Activated CD4-positive, alpha-beta T cell treated with anti-CD3 and anti-CD28 coated beads, Interleukin-2, amount 50 U/mL, for 48 hours (primary cell): ENCODE measurements around the gene SOST.

ENCODE experiments used
- DNase-seq, 2 experiments: peaks; one replicate each; pipeline ENCODE4 v3.0.0-alpha.2; 2020

Gene SOST

DNA sequence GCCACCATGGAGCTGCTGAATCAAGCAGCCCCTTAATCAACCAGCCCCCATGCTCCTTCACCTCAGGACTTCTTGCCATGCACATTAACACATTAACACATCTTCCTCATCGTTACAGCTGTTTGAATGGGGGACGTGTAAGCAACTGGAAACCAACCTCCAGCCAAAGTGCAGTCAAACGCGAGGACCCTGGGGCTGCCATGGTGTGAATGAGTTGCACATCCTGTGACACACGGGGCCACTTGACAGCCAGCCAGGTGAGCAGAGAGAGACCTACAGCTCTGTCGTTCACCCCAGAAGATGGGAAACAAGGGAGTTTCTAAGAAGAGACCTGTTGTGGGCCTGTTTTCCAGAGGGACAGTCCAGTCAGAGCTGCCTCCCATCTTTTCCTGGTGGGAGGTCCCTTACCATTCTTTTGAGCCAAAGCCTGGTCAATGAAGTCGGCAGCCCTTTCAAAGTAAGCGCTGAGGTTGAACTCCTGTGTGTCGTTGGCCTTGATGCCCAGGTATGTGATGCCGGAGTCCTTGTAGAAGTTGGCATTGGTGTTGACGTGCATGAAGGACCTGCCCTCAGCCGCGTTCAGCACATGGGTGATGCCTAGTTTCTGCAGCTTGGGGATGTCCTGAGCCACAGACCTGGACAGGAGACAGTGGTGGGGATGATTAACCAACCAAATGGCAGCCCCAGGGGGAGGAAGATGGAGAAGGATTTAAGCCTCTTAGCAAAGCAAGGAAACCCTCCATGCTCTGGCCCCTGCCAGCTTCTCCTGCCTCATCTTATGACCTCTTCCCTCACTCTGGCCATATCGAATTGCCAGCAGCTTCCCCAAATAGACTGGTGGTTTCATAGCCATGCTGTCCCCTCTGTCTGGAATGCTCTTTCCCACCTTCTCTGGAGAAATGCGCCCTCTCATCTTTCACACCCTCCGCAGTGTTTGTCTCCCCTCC lies 16.0 kb upstream of the SOST start:
- DNase-seq, result no peak

DNA sequence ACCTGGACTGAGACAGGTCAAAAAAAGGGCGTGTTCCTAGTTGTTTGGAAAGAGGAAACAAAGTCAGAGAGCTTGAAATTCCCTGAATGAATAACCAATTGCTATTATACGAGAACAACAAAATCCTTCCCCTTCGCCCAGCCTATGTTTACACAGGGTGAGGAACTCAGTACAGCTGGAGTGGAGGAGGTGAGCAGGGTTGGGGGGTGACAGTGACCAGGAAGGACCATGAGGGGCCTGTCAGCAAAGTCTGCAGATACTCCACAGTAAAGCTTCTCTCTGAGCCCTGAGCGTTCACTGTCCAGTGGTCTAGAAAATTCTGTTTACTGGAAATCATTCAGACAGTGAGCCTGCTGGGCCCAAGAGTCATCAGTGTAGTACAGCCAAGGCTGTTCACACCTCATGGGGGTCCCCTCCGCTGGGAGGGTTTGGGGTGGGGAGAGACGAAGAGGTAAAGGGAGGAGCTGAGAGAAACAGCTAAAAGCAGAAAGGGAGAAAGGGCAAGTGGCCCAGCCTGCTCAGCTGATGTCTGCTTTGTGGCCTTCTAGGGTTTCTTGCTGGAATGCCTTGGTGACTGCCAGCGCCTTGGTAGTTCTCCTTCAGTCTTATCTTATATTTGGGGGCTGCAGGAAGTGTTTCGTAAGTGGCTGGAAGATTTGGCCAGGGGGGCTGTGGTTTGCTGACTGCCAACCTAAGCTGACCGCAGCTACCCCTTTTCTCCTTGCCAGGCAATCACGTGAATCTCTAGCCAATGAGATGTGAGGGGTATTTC lies 14.5 kb upstream of the SOST start:
- no peak for DNase-seq

GRCh38 chr17:43771463-43771862 lies 12.9 kb upstream of the SOST start:
- no peak for DNase-seq

DNA sequence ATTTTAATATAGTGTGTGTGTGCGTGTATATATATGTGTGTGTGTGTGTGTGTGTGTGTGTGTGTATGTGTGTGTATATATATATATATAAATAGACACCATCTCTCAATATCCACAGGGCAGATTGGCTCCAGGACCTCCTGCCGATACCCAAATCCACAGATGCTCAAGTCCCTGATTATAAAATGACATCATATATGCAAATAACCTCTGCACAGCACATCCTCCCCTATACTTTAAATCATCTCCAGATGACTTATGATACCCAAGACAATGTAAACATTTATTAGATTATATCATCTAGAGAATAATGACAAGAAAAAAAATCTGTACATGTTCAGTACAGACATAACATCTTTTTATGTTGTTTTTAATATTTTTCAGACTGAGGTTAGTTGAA lies 12.4 kb upstream of the SOST start:
- DNase-seq, result no peak

GRCh38 chr17:43769859-43770258 lies 11.3 kb upstream of the SOST start:
- no peak for DNase-seq

DNA sequence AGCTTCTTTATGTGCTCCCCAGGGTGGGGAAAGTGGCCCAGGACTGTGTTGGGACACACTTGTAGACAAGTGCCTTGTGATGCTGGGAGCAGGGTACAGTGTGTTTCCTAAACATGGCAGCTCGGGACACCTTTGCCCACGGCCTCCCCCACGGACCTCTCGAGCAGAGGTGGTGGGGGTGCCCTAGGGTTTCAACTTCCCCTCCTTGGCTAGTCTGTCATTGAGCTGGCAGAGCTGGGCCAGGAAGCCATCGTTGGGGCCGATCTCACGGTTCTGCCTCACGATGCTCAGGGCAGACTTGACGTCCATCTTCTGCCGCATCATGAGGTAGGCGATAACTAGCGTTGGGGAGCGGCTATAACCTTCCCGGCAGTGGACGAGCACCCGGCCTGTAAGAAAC lies 10.8 kb upstream of the SOST start:
- no peak for DNase-seq

DNA sequence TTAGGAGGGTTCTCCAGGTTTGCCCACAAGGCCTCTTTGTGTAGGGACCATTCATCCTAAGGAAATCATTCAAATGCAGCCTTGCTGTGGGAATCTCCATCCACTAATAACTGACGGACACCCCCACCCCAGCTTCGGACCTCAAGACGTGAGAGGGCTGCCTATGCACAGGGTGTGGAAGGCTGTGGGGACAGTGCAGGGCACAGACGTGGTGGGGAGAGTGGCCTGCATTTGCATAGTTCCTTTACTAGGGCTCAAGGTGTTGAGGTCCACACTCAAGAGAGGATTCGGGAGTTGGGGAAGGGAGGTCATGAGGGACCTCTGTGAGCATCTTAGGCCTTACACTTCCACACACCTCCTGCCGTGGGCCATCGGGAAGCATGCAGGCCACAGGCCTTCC lies 10.4 kb upstream of the SOST start:
- DNase-seq, result no peak

DNA sequence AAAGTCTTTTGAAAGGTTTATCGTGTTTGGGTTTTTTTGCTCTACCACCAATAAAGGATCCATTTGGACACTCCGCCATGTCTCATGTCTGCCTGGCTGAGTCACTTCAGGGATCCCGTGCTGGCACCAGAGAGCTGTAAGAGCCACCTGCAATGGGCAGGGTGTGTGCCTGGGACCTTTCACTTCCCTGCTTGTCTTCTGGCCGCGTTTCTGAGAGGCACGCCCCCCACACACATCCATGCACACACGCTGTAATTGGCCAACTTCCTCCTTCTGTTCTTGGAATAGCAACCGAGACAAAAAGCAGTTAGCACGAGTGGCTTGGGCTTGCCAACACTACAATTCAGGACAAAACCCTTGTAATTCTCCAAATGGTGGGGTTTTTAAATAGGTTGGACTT lies 9.8 kb upstream of the SOST start:
- no peak for DNase-seq

- DNase-seq, result no peak
These were observed 9.1 kb upstream of the SOST start for GRCh38 chr17:43767713-43768059.

- DNase-seq, result no peak
These were observed 8.6 kb upstream of the SOST start for GRCh38 chr17:43767053-43767712.

DNA sequence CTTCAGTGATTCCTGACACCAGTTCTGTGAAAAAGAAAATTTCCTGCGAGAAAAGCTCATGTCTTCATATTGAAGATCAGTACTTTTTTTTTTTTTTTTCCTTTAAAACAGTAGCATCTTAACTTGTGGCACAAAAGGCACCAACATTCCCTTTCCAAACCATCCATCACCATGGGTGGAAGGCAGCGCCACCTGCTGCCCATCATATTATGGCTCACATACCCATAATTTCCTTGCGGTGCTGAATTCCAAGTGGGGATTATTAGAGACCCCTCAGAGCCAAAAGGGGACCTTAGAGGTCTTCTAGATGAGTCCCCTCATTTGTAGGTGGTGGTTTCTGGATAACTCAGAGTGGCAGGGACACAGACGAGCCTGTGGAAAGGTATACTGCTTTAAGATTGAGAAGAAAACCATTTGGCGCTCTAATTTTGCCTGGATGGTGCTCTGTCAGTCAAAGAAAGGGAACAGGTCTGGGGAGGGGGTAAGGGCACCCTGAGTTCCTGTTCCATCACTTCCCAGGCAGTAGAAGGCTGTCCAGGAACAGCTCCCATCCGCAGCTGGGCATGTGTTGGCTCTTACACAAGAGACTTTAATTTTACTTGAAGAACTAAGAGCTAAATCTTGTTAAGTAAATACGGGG lies 7.9 kb upstream of the SOST start:
- DNase-seq, result peak; percentile 66 to 69

DNA sequence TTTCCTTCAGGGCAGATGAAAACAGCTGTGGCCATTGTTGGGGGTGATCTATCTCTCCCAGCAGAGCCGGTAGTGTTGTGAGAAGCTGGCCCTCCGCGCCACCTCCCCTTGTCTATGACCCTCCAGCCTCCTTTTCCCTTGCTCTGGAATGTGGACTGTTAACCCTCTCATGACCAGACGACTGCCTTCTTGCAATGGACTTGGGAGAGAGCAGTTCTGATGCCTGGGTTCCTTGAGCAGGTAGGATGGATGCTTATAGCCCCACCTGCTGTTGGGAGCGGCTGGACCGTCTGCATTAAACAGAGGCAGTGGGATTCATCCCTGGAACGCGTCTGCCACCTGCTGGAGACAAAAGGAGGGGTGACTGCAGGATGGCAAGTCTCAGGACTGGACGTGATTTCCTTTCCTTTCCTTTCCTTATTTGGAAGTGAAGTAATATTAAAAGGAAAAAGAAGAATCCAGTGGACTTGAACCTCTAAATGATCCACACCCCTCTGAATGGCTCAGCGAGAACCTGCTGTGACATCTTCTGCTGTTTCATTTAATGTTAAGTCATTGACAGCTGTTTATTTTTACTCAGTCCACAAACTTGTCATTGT lies 1.8 kb upstream of the SOST start:
- DNase-seq, result peak; percentile 96 to 97

GRCh38 chr17:43759836-43760235 lies 1.2 kb upstream of the SOST start:
- no peak for DNase-seq

GRCh38 chr17:43758086-43758485 lies 505 bp downstream of the SOST start:
- no peak for DNase-seq

GRCh38 chr17:43757171-43757660 lies 1.4 kb downstream of the SOST start:
- no peak for DNase-seq

- DNase-seq, result no peak
These were observed 2.4 kb downstream of the SOST start for GRCh38 chr17:43756201-43756600.

GRCh38 chr17:43755389-43755875 lies 3.2 kb downstream of the SOST start:
- peak; percentile 8 to 27 for DNase-seq

DNA sequence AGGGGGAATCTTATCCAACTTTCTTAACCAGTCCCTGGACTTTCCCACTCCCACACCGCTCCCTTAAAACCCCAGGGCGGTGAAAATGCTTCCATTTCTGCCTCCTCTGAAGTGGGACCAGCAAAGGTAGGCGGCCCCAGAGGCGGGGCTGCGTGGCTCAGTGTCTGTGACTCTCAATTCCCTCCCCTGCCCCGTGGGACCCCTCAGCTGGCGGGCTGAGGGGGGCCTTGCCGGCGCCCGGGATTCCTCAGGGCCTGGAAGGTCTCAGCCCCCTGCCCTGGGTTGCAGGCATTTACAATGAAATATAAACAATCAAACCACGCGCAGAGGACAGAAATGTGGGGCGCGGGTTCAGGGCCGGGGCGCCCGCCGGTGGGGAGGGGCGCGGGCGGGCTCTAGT lies 3.6 kb downstream of the SOST start:
- DNase-seq, result no peak

DNA sequence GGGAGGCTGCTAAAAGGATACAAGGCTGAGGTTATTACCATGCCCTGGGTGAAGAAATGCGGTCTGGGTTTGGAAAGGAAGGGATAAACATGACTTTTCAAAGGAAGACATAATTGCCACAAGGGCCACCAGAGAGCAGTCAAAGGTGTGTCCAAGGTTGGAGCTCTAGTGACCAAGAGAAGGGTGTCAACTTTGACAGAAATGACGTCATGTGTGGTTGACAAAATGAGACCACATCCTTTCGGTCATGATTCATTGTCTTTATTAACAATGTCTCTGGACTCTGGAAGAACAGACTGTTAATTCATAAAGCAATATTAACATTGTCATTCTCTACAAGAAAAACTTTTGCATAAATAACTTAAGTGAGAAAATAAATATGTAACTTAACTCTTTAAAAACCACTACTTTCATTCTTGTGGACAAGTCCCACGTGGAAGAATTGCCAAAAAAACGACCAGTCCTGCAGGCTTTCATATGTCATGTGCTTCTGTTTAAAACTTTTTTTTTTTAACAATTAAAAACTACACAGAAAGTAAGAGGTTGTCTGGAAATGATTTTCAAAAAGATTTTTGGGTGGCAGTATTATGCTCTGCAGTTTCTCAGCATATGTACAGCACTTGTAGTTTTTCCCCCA lies 5.0 kb downstream of the SOST start:
- DNase-seq, result no peak

DNA sequence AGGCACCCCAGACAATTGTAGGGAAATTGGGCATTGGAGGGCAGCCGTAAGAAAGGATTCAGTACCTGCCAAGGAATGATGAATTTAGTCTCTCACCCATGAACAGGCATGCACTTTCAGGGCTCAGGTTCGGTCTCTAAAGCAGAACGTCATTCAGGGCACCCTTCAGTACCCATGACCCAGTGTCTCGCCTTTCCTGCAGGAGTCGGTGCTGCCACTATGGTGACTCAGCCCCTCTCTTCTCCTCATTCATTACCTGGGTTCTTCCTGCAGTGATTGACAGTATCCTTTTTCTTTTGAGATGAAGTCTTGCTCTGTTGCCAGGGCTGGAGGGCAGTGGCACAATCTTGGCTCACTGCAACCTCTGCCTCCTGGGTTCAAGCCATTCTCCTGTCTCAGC lies 8.4 kb downstream of the SOST start:
- no peak for DNase-seq

DNA sequence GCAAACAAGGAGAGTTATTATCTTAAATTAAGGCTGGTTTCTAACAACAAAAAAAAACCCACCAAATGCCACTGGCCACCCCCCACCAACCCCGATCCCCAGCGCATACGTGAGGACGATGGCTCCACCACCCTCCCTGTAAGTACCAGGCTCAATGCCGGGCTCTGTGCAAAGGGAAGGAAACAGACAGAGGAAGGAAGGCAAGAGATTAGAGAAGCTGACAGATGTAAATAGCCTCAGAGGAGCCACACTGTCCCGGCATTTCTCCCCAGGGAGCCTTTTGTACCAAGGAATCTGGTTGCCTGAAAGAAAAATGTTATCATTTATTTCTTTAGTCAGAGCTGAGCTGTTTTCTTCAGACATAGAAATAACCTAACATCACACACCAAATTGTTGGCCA lies 13.1 kb downstream of the SOST start:
- DNase-seq, result no peak

GRCh38 chr17:43741636-43742035 lies 17.0 kb downstream of the SOST start:
- DNase-seq, result no peak
